ENCODE results near the gene RARS1. TPM values are rescaled to one million over a fixed set of nuclear protein-coding genes. Genes with fewer than 3 reads are reported as not detected.

RARS1 gene
- 87.4 TPM for polyA plus RNA-seq (2012; ENCODE audit: missing spikeins)

- peak; percentile 81 for DNase-seq (ENCODE audit: insufficient read length)
- TF ChIP-seq TAF1 (IDR thresholded peaks at IDR 0.05; ENCODE audit: borderline replicate concordance, low read depth, low read length) (peak; percentile 80), POLR2AphosphoS5 (IDR thresholded peaks at IDR 0.05; ENCODE audit: low read depth, low read length) (peak; percentile 96), POLR2A (IDR thresholded peaks at IDR 0.05; ENCODE audit: low read depth, low read length) (peak; percentile 97)
- peak; percentile 98 for FAIRE-seq
Measured at GRCh38 chr5:168486136-168486879, at the start of gene RARS1. TSS of gene RARS1 (plus strand) at chr5:168486471. CDS start at chr5:168486499, 28 bp downstream.

GRCh38 chr5:168438349-168438748 lies 47.9 kb upstream of the RARS1 start:
- TF ChIP-seq POLR2AphosphoS5 (IDR thresholded peaks at IDR 0.05; ENCODE audit: low read depth, low read length): no peak
- no peak for TF ChIP-seq POLR2A (IDR thresholded peaks at IDR 0.05; ENCODE audit: low read depth, low read length)
- no peak for TF ChIP-seq TAF1 (IDR thresholded peaks at IDR 0.05; ENCODE audit: borderline replicate concordance, low read depth, low read length)
- FAIRE-seq: no peak
- DNase-seq (ENCODE audit: insufficient read length): no peak

- no peak for FAIRE-seq
- DNase-seq (ENCODE audit: insufficient read length): no peak
- no peak for TF ChIP-seq POLR2AphosphoS5 (IDR thresholded peaks at IDR 0.05; ENCODE audit: low read depth, low read length)
- TF ChIP-seq TAF1 (IDR thresholded peaks at IDR 0.05; ENCODE audit: borderline replicate concordance, low read depth, low read length): no peak
- no peak for TF ChIP-seq POLR2A (IDR thresholded peaks at IDR 0.05; ENCODE audit: low read depth, low read length)
Measured at GRCh38 chr5:168443533-168443932, 42.7 kb upstream of the RARS1 start.

GRCh38 chr5:168443950-168444700 lies 42.1 kb upstream of the RARS1 start:
- no peak for TF ChIP-seq POLR2AphosphoS5 (IDR thresholded peaks at IDR 0.05; ENCODE audit: low read depth, low read length)
- TF ChIP-seq TAF1 (IDR thresholded peaks at IDR 0.05; ENCODE audit: borderline replicate concordance, low read depth, low read length): no peak
- FAIRE-seq: no peak
- DNase-seq (ENCODE audit: insufficient read length): no peak

- FAIRE-seq (no peak), DNase-seq (ENCODE audit: insufficient read length) (no peak)
- TF ChIP-seq POLR2AphosphoS5 (IDR thresholded peaks at IDR 0.05; ENCODE audit: low read depth, low read length): no peak
- TF ChIP-seq POLR2A (IDR thresholded peaks at IDR 0.05; ENCODE audit: low read depth, low read length): no peak
- no peak for TF ChIP-seq TAF1 (IDR thresholded peaks at IDR 0.05; ENCODE audit: borderline replicate concordance, low read depth, low read length)
Measured at GRCh38 chr5:168446983-168447619, 39.2 kb upstream of the RARS1 start.

GRCh38 chr5:168447808-168448207 lies 38.5 kb upstream of the RARS1 start:
- FAIRE-seq (no peak), DNase-seq (ENCODE audit: insufficient read length) (no peak)
- TF ChIP-seq POLR2AphosphoS5 (IDR thresholded peaks at IDR 0.05; ENCODE audit: low read depth, low read length) (no peak), TAF1 (IDR thresholded peaks at IDR 0.05; ENCODE audit: borderline replicate concordance, low read depth, low read length) (no peak), POLR2A (IDR thresholded peaks at IDR 0.05; ENCODE audit: low read depth, low read length) (no peak)

GRCh38 chr5:168449166-168449565 lies 37.1 kb upstream of the RARS1 start:
- TF ChIP-seq TAF1 (IDR thresholded peaks at IDR 0.05; ENCODE audit: borderline replicate concordance, low read depth, low read length) (no peak), POLR2AphosphoS5 (IDR thresholded peaks at IDR 0.05; ENCODE audit: low read depth, low read length) (no peak), POLR2A (IDR thresholded peaks at IDR 0.05; ENCODE audit: low read depth, low read length) (no peak)
- FAIRE-seq (no peak), DNase-seq (ENCODE audit: insufficient read length) (no peak)

- no peak for DNase-seq (ENCODE audit: insufficient read length)
- TF ChIP-seq TAF1 (IDR thresholded peaks at IDR 0.05; ENCODE audit: borderline replicate concordance, low read depth, low read length) (no peak), POLR2AphosphoS5 (IDR thresholded peaks at IDR 0.05; ENCODE audit: low read depth, low read length) (no peak)
- no peak for FAIRE-seq
Measured at GRCh38 chr5:168451565-168451964, 34.7 kb upstream of the RARS1 start.

GRCh38 chr5:168455201-168455600 lies 31.1 kb upstream of the RARS1 start:
- FAIRE-seq (no peak), DNase-seq (ENCODE audit: insufficient read length) (no peak)
- no peak for TF ChIP-seq POLR2AphosphoS5 (IDR thresholded peaks at IDR 0.05; ENCODE audit: low read depth, low read length)
- no peak for TF ChIP-seq TAF1 (IDR thresholded peaks at IDR 0.05; ENCODE audit: borderline replicate concordance, low read depth, low read length)
- TF ChIP-seq POLR2A (IDR thresholded peaks at IDR 0.05; ENCODE audit: low read depth, low read length): no peak

GRCh38 chr5:168457542-168457941 lies 28.7 kb upstream of the RARS1 start:
- no peak for DNase-seq (ENCODE audit: insufficient read length)
- TF ChIP-seq POLR2AphosphoS5 (IDR thresholded peaks at IDR 0.05; ENCODE audit: low read depth, low read length): no peak
- TF ChIP-seq POLR2A (IDR thresholded peaks at IDR 0.05; ENCODE audit: low read depth, low read length): no peak
- TF ChIP-seq TAF1 (IDR thresholded peaks at IDR 0.05; ENCODE audit: borderline replicate concordance, low read depth, low read length): no peak
- FAIRE-seq: no peak

GRCh38 chr5:168460606-168461005 lies 25.7 kb upstream of the RARS1 start:
- DNase-seq (ENCODE audit: insufficient read length) (no peak), FAIRE-seq (no peak)
- TF ChIP-seq TAF1 (IDR thresholded peaks at IDR 0.05; ENCODE audit: borderline replicate concordance, low read depth, low read length) (no peak), POLR2A (IDR thresholded peaks at IDR 0.05; ENCODE audit: low read depth, low read length) (no peak), POLR2AphosphoS5 (IDR thresholded peaks at IDR 0.05; ENCODE audit: low read depth, low read length) (no peak)
